ENCODE measurements around the gene UNC45A. TPM values are rescaled to one million over a fixed set of nuclear protein-coding genes. Genes with fewer than 3 reads are reported as not detected.

UNC45A gene
- total RNA-seq, 1 donor from 2014 or later, result 72.8 TPM

DNA sequence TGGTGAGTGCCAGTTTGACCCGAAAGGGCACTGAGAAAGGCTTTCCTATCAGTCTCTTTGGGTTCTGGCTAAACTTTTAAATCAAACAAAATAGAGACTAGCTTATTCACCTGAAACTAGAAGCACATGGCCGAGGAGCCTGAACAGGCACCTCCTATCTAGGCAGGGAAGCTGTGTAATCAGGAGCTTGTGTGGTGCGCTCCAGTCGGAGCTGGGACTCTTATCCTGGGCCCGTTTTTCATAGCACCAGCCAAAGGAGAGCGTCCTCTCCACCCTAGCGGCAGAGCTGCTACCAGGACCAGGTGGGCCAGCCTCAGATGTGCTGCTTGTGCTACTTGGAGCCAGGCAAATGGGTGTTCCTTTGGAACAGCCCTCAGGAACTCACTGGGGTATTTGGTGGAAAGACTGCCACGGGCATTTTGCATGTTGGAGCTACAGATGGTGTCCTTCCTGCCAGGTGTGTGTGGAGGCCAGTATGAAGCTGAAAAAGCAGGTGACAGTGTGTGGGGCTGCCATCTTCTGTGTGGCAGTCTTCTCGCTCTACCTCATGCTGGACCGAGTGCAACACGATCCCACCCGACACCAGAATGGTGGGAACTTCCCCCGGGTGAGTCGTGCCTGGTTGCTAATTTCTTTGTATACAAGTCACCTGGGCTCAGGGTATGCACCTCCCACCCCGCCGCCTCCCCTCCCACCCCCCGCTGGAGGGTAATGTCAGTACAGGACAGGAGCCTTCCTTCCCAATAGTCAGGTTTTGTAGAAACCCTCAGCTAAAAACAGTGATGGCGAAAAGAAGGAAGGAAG is 31.1 kb upstream of the UNC45A start:
- peaks cover 21% of the 10 kb centered on the region for H3K4me1 Mint-ChIP-seq
- ChIA-PET CTCF (interaction anchor here (1.4 to 12.5 kb wide), 4 partner anchors 18 to 256 kb away, joined by 4 to 193 read pairs (median 7); partner anchors contain the start of genes HDDC3 and UNC45A), POLR2A (interaction anchor here (0.7 to 12.7 kb wide), 15 partner anchors 12 to 670 kb away, joined by 3 to 213 read pairs (median 4); partner anchors contain the start of genes BLM, CIB1, FES and FURIN)
- peaks cover 38% of the 10 kb centered on the region for H3K36me3 Mint-ChIP-seq (ENCODE audit: low read depth)
- no peak for TF ChIP-seq CTCF (IDR thresholded peaks at IDR 0.05)
- peak overlapping the region; percentile 68 for H3K27ac Mint-ChIP-seq
- no peak for ATAC-seq (ENCODE audit: low read depth)
- no peaks in the 10 kb centered on the region for H3K27me3 Mint-ChIP-seq
- no peak for DNase-seq
- peak overlapping the region; percentile 82 for H3K4me3 Mint-ChIP-seq
- intact Hi-C loops (cut with micrococcal nuclease), result loop anchor here (1.0 to 5.0 kb wide), 2 partner anchors 11 to 347 kb away; no protein-coding TSS in a partner anchor
- no peaks in the 10 kb centered on the region for H3K9me3 Mint-ChIP-seq

- ATAC-seq (ENCODE audit: low read depth), result no peak
- no peak for DNase-seq
- Mint-ChIP-seq H3K9me3 (no peaks in the 10 kb centered on the region), H3K4me3 (no peak overlapping the region), H3K4me1 (peaks cover 21% of the 10 kb centered on the region), H3K27ac (no peak overlapping the region), H3K27me3 (no peaks in the 10 kb centered on the region), H3K36me3 (ENCODE audit: low read depth) (peaks cover 47% of the 10 kb centered on the region)
- intact Hi-C loops (cut with micrococcal nuclease), result loop anchor here (5.0 kb wide), 1 partner anchor 347 kb away; no protein-coding TSS in a partner anchor
- no peak for TF ChIP-seq CTCF (IDR thresholded peaks at IDR 0.05)
- CTCF ChIA-PET, result interaction anchor here (1.5 to 12.5 kb wide), 2 partner anchors 28 to 257 kb away, joined by 4 to 193 read pairs; partner anchors contain the start of genes HDDC3 and UNC45A
- POLR2A ChIA-PET, result interaction anchor here (2.3 to 12.7 kb wide), 2 partner anchors 28 to 671 kb away, joined by 6 to 213 read pairs; partner anchors contain the start of genes CIB1, GDPGP1, HDDC3 and UNC45A
These were observed 30.3 kb upstream of the UNC45A start for GRCh38 chr15:90904746-90905145.

GRCh38 chr15:90905306-90906180 is 29.5 kb upstream of the UNC45A start:
- ATAC-seq (ENCODE audit: low read depth) (no peak), DNase-seq (no peak)
- ChIA-PET CTCF (interaction anchor here (12.5 kb wide), 1 partner anchor 28 kb away, joined by 193 read pairs; the partner anchor contains the start of genes HDDC3 and UNC45A), POLR2A (interaction anchor here (0.6 to 12.7 kb wide), 2 partner anchors 27 to 746 kb away, joined by 5 to 213 read pairs; partner anchors contain the start of genes HDDC3 and UNC45A)
- TF ChIP-seq CTCF (IDR thresholded peaks at IDR 0.05), result no peak
- Mint-ChIP-seq H3K9me3 (no peaks in the 10 kb centered on the region), H3K4me1 (peaks cover 21% of the 10 kb centered on the region), H3K4me3 (no peak overlapping the region), H3K36me3 (ENCODE audit: low read depth) (peaks cover 53% of the 10 kb centered on the region), H3K27me3 (no peaks in the 10 kb centered on the region), H3K27ac (no peak overlapping the region)
- intact Hi-C loops (cut with micrococcal nuclease), result no loop called here

- no peak for TF ChIP-seq CTCF (IDR thresholded peaks at IDR 0.05)
- Mint-ChIP-seq H3K4me3 (no peak overlapping the region), H3K27ac (no peak overlapping the region), H3K27me3 (no peaks in the 10 kb centered on the region), H3K4me1 (peaks cover 18% of the 10 kb centered on the region), H3K9me3 (no peaks in the 10 kb centered on the region), H3K36me3 (ENCODE audit: low read depth) (peaks cover 61% of the 10 kb centered on the region)
- POLR2A ChIA-PET, result interaction anchor here (12.7 kb wide), 1 partner anchor 26 kb away, joined by 213 read pairs; the partner anchor contains the start of genes HDDC3 and UNC45A
- no peak for DNase-seq
- intact Hi-C loops (cut with micrococcal nuclease), result no loop called here
- CTCF ChIA-PET, result interaction anchor here (12.5 kb wide), 1 partner anchor 27 kb away, joined by 193 read pairs; the partner anchor contains the start of genes HDDC3 and UNC45A
- ATAC-seq (ENCODE audit: low read depth), result no peak
These were observed 28.8 kb upstream of the UNC45A start for GRCh38 chr15:90906181-90906849.

All from activated B cell treated with CpG ODN at 0.5 μM for 24 hours (primary cell).